GM19238 (cell line): ENCODE measurements around the gene DUSP7.

Experiments
- DNase-seq: peaks from one replicate; pipeline ENCODE4 v3.0.0; 2011; ENCODE audit warnings: low spot score; ENCODE audit not compliant: insufficient read length

DUSP7 gene, protein sequence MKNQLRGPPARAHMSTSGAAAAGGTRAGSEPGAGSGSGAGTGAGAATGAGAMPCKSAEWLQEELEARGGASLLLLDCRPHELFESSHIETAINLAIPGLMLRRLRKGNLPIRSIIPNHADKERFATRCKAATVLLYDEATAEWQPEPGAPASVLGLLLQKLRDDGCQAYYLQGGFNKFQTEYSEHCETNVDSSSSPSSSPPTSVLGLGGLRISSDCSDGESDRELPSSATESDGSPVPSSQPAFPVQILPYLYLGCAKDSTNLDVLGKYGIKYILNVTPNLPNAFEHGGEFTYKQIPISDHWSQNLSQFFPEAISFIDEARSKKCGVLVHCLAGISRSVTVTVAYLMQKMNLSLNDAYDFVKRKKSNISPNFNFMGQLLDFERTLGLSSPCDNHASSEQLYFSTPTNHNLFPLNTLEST

GRCh38 chr3:52056521-52056967 lies at the start of gene DUSP7:
Gene DUSP7 (minus strand): TSS chr3:52056571. CDS start chr3:52056366, 205 bp downstream.
- peak; percentile 75 for DNase-seq

DNA sequence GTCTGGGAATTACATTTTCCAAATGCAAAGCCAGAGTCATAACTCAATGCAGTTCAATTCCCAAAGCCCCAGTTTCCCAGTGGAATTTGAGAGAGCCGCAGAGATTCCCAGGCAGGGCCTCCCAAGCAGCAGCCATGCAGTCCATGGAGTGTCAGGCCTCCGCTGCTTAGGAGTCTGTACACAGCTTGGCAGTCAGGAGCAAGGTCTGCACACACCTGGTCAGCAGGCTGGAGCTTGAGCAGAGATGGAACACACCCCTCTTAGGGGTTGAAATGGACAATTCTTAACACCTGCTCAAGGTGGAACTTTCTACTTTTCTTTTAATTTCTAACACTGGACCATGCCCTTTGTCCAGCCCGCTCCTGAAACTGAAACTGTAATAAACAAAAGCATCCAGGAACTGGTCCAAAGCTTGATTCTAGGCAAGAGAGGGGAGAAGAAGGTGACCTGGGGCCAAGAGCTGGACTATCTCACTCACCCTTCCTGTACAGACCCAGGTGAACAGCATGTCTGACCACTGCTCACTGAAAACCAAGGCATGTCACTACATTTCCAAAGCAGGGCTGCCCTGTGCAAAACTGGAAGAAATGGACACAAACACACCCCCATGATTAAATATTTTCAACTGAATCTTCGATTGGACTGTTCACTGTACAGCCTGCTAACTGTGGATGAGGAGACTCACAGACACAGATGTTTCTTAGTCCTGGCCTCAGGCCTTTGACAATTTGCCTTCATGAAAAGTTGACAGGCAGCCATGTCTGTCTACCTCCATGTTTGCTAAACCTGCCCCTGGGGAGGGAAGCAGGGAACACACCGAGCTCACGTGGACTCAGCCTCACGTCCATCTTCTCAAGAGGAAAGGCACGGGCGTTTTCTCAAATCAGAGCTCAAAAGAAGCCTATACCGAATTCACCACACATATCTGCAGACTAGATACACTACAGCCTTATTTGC lies 48.6 kb upstream of the DUSP7 start:
- no peak for DNase-seq

DNA sequence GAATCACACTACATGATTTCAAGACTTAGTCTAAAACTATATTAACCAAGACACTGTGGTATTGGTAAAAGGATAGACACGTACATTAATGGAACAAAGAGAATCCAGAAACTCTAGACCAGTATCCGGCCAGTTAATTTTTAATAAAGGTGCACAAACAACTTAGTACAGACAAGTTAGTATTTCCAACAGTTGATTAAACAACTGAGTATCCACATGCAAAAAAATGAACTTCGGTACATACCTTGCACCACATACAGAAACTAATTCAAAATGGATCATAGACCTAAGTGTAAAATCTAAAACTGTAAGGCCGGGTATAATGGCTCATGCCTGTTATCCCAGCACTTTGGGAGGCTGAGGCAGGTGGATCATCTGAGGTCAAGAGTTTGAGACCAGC lies 46.6 kb upstream of the DUSP7 start:
- no peak for DNase-seq

- no peak for DNase-seq
Measured at GRCh38 chr3:52099001-52099401, 42.6 kb upstream of the DUSP7 start.

DNA sequence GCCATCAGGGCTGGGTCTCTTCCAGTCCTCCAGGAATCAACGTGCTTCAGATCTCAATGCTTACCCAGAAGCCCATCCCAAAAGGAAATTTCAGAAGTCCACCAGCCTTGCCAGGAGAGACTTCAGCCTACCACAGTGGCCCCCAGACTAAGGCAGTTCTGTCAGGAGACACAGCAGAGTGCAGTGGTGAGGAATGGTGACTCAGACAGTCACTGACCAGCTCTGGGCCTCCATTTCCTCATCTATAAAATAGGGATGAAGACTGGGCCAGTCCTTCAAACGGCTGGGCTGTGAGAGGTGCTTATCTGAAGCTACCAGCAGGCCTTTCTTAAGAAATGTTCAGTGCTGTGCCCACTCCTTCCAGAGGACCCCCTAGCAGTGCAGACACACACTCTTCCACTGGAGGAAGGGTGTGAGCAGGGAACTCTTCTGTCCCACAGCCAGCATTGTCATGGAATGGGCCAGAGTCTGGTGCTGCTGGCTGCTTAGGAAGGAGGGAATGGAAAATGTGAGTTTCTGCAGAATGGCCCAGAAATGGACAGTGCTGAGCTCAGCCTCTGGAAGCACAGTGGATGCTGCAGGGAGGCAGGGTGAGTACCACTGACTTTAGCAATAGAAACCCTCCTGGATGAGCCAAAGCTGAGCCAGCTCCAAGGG lies 41.6 kb upstream of the DUSP7 start:
- no peak for DNase-seq

GRCh38 chr3:52095990-52096775 lies 39.8 kb upstream of the DUSP7 start:
- no peak for DNase-seq

GRCh38 chr3:52094571-52095485 lies 38.5 kb upstream of the DUSP7 start:
- no peak for DNase-seq

DNA sequence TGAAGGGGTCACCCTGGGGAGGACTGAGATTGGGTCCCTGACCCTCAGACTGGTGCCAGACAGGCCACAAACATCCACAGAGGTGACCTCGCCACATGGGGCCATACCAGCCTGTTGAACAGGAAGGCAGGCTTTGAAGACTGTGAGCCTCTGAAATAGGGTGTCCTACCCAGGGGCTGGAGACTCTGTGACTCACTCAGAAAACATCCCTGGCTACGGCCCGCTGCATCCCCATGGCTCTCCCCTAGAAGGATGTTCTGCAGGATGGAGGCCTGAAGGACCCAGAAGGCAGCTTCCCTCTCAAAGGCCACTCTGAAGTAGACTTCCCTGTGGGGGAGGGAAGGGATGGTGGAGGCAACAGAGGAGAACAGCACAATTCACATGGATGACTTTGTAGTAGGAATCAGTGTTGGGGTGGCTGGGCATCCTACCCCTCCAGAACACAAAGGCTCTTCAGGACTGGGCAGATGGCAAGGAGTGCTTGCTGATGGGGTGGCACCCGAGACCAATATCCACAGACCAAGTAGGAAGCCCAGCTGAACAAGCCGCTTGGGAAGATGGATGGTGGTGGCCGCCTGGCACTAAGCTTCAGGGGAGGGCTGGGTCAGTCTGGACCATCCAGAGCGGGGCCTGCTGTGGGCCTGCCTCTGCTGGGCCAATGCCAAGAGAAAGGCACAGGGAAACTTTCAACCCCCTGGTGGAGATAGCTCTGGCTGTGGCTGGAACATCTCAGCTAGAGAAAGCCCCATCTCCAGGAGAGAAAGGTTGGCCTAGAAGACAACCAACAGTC lies 37.6 kb upstream of the DUSP7 start:
- no peak for DNase-seq

GRCh38 chr3:52092891-52093290 lies 36.5 kb upstream of the DUSP7 start:
- DNase-seq = no peak

DNA sequence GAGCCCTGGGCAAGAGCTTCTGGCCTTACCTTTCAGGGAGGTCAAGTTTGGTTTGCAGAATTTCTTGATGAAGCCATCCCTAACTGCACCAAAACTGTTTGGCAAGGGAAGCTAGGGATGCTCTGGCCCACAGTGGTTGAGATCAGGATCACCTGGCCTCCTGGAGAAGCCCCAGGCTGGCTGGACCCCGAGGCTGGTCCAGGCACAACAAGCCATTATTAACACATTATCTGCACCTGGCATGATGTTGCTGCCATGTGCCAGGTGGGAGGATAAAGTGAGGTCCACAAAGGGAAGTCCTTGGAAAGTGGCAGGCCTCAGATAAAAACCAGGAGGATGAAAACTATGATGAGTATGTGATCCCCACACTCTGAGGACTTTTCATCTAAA lies 35.9 kb upstream of the DUSP7 start:
- DNase-seq = no peak

DNA sequence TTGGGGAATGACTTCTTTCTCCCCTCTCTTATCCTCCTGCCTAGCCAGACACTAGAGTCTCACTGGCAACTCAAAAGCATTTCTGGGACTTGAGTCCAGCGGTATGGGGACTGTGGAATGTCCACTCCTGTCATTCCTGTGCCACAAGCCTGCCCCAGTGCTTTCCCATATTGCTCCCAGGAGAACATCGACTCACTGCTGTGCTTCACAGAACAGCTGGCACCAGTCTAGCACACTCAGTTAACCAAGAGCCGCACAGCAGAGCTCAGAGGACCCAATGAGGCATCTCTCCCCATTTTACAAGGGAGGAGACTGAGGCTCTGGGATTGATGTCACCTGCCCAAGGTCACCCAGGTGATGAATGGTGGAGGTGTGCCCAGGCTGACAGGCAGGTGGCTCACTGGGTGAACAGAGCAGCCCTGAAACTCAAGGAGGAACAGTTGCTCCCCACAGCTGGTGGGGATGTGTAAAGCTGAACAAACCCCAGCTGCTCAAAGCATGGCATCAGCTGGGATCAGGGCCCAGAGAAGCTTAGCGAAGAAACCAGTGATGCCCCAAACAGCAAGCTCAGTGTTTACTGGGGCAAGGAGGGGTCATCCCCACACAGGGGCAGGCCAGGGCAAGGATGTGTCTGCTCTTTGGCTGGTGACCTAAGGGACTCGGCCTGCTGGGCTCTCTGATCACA lies 35.4 kb upstream of the DUSP7 start:
- DNase-seq = no peak

DNA sequence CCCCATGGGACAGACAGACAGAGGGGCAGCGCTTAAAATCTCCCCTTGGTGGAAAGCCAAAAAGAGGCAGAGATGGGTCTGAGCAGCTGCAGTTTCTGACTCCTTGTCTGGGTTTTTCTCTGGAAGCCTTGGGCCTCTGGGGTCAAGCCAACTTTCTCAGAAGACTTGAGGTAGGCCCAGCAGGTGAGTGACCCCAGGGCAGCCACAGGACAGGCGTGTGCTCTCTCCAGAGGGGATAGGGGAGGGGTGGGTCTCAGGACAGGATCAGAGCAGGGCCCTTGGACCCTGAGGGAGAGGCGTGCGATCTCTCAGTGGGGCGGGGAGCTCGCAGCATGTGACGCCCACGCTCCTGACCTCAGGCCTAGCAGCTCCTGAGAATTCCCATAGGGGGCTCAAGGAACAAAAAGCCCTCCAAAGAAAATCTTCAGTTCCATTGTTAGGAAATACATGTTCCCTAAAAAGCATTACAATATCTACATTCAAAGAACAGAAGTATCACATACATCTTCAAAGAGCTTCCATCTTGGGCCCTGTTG lies 34.6 kb upstream of the DUSP7 start:
- DNase-seq = no peak

DNA sequence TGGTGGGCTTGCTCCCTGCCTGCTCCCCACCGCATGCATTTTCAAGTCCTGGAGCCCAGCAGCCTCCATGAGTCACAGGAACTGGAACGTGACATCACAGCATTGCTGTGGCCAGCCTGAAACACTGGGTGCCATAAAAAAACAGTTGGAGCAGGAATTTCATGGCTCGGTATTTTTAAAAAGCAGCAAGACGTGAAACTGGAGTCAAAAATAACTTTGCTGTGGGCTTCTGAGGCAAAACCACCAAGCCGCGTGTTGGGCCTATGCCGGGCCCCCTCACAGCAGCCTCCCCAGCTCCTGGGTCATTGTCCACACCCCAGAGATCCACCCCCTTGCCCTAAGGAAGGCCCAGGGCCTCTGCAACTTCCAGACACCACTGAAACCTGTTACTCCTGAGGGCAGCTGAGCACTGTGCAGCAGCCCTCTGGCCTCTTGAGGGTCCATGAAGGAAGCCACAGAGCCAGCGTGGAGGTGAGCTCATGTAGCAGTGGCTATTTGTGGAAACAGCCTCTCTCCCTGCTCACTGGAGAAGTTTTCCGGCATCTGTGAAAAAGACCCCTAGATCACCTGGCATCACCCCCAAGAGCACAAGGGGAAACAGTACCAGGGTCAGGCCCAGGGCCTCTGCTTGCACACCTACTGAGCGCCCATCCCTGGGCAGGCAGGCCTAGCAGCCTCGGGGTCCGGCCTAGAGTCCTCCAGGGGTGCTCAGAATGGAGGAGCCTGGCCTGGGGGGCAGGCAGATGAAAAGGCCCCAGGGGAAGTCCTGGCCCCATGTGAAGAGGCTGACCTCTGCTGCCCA lies 34.0 kb upstream of the DUSP7 start:
- DNase-seq = no peak

GRCh38 chr3:52089691-52090090 lies 33.3 kb upstream of the DUSP7 start:
- DNase-seq = no peak

DNA sequence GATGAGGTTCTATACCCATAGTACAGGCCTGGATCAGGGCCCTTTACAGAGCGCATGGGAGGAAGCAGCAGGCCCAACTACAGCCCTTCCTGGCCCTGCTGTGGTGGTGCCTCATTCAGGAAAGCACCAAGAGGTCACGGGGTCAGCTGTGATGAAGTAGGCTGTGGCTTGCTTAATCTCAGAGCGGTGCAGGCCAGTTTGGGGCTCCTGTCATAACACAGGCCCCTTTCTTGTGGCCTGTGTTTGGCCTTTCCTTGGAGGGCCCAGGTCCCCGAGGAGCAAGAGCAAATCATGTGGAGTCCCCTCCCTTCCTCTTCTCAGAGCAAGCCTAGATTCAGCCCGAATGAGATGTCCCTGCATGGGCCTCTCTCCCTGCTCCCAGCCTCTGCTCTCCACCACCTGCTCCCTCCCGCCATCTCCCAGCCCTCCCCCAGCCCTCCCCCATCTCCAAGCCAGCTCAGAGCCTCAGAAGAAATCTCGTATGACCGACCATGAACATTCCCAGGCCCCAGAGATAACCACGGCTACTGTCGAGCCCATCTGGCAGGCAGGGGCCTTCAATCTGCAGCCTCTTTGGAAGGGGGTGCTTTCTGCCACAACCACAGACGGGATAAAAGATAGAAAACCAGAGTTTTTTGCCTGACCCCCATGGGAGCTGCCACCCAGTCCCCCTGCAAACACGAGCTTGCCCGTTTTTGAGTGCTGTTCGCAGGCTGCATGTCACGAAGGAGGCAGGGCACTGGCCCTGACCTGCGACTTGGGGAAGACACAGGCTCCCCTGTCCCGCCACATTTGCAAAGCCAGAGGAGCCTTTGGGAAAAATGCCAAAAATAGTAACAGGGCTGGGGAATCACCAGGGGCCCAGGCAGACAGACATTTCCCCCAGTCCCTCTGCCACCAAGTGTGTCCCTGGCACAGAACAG lies 32.3 kb upstream of the DUSP7 start:
- DNase-seq = no peak

- DNase-seq = no peak
Measured at GRCh38 chr3:52087731-52088130, 31.4 kb upstream of the DUSP7 start.
